GM10266 (cell line): Measurements from ENCODE around the gene THSD4.

ENCODE experiments used
- DNase-seq: peaks from one replicate; pipeline ENCODE4 v3.0.0; 2012; ENCODE audit errors: extremely low spot score
- TF ChIP-seq, protein P1 (sequence below): IDR thresholded peaks from 2 replicates; pipeline ENCODE4 v1.5.1; 2012; ENCODE audit warnings: mild to moderate bottlenecking, low read depth; ENCODE audit not compliant: control insufficient read depth, insufficient read depth; ENCODE audit errors: missing control alignments

THSD4 gene

DNA sequence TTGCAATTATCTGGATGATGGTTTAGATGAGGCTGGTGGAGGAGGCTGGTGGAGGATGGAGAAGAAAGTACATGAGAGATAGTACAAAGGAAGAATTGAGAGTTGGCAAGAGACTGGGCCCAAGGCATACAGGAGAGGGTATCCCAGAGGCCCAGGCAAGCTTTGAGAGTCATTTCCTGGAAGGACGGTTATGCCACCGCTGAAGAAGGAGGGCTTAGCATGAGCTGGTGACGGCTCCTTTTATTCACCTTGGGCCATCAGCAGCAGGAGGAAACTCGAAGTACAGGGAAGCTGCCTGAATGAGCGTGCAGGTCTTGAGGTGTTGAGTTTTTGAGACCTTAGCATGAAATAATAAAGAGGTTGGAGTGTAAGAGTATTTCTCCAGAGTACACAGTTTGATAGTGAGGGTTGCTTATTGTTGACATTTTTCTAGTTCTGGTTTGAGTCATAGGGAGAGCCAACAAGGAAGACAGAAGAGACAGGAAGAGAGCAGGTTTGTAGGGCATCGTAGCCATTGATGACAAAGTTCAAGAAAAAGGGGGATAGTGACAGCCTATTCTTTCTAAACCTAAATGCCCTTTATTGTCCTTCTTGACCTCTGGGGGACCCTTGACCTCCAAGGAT lies 13.8 kb downstream of the THSD4 start:
- TF ChIP-seq, protein P1, sequence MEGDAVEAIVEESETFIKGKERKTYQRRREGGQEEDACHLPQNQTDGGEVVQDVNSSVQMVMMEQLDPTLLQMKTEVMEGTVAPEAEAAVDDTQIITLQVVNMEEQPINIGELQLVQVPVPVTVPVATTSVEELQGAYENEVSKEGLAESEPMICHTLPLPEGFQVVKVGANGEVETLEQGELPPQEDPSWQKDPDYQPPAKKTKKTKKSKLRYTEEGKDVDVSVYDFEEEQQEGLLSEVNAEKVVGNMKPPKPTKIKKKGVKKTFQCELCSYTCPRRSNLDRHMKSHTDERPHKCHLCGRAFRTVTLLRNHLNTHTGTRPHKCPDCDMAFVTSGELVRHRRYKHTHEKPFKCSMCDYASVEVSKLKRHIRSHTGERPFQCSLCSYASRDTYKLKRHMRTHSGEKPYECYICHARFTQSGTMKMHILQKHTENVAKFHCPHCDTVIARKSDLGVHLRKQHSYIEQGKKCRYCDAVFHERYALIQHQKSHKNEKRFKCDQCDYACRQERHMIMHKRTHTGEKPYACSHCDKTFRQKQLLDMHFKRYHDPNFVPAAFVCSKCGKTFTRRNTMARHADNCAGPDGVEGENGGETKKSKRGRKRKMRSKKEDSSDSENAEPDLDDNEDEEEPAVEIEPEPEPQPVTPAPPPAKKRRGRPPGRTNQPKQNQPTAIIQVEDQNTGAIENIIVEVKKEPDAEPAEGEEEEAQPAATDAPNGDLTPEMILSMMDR: no peak
- DNase-seq: no peak

DNA sequence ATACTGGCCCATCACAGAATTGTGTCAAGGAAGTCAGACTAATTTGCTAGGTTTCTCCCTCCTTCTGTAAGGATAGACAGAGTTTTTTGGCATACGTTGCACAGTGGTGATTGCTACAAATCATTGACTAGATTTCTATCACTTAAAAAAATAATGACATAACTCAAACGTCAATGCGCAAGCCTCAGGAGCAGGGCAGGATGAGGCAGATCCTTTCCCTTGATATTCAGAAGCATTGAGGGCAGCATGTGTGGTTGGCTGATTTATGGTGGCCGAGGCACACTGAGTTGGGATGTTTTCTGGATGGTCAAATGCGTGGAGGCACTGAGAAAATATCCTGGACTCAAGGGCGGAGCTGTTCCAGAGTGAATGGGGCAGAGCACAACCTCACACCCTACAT lies 14.4 kb downstream of the THSD4 start:
- TF ChIP-seq, protein P1: no peak
- DNase-seq: no peak

DNA sequence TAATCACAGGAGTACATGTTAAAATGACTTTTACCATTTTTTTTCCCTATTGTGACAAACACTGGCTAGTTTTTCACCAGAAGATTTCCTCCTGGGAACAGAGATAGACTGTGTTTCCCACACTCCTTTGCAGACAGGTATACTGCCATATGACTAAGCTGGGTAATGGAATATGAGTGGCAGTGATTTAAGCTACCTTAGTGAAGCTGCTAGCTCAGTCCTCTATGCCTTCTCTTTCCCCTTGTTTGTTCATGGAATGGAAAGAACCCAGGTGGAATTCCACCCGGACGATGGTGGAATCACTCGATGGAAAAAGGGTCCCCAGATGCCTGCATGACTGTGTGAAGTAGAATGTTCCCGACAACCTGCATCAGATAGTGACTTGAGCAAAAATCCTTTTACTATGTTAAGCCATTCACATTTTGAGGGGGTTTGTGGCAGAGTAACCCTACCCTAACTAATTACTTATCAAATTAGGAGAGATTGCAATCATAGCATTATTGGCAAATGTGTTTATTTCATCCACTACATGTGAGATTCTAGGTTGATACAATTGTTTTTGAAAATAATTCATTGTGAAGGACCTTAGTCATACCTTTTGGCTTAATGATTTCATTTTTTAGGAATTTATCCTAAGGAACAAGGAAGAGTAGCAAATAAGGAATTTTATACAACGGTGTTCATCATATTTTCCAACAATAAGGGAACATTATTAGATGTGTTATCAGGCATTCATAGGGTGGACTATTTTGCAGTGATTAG lies 16.5 kb downstream of the THSD4 start:
- DNase-seq: no peak
- TF ChIP-seq, protein P1: no peak

DNA sequence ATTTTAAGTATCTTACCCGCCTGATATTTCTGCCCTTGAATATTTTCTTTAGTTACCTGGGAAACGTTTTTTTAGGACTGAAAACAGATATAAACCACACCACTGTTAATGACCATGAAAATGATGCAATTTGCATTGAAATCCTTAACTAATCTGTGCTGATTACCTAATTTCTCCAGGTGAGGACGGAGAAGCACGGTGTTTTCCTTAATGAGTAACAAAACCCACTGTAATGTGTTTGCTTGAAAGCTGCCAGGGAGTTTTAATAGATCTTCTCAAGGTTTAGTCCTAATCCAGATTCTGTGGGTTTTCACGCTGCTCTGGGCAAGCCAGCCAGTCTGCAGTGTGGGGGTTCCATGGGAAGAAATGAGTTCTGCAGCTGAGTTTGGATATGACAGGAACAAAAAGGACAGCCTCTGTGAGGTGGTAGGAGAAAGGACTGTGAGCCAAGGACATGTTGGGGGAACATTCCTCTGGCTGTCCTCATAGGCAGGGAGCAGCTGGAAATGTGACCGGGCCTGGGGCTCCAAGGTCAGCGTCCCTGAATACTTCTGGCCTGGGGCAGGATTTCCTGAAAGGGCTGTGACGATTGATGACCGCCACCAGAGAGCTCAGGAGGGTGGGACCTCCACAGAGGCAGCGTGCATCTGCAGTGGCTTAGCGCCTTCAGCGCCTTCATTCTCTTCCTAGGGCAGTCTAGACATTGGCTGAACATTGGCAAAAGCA lies 18.6 kb downstream of the THSD4 start:
- no peak for DNase-seq
- TF ChIP-seq, protein P1: no peak

DNA sequence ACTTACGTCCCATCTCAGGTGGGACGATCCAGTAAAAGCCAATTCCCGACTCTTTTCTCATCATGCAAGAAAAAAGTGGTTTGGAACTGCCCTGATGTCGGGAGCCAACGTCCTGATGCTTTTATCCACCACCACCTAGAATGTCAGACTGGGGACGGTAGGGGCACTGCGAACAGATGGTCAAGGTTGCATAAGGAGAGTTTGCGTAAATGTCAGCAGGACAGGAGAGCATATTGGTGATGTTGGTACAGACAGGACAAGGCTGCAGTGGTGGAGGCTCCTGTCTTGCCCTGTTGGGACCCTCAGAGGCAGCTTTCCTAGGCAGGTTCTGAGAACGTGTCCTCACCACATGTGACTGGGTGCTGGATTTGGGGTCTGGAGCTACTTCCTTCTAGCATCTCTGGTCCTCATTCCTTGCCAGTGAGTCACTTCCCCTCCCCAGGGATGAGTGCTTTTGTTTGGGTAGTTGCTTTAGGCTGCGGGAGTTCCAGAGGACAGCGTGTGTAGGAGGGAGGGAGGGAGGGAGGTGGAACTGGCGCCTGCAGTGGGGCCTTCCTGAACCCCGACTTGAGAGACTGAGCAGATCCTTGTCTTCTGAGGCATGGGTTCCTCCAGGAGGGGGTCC lies 21.0 kb downstream of the THSD4 start:
- DNase-seq: no peak
- TF ChIP-seq, protein P1: no peak

DNA sequence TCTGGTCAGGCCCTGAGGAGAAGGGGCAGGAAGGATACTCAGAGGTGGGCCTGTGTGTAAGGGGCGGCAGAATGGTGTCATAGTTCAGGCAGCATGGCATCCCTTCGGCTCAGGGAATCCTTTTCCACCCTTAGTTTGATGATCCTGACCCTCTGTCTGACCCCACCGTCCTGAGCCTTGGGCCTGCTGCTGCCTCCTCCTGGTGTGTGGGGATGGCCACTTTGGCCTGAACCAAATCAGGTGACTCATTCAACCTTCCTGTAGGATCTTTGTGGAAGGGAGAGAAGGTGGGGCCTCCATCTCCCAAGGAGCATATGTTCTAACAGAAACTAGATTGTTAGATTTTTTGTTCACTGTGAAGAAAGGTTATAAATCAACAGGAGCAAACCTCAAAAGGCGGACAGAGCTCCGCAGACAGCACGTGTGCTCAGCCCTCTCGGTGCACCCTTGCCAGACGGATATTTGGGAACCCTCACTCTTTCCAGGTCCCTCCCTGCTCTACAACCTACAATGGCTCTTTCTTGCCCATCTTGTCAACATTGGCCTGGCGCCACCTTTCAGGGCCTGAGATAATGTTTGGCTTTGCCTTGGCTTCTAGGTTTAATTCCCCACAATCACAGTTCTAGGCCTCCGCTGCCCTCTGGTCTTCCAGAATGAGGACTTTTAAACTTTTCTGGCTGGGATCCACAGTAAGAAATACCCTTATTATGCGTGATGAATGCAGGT lies 21.7 kb downstream of the THSD4 start:
- DNase-seq: no peak
- TF ChIP-seq, protein P1: no peak
